Right ventricle myocardium superior (tissue), 1 donor: ENCODE results near the gene KITLG. TPM values are rescaled to one million over a fixed set of nuclear protein-coding genes. Genes with fewer than 3 reads are reported as not detected.

Source experiments
- ATAC-seq: fragments of 200-7000 bp; cut with Tn5 transposase; one replicate; pipeline ENCODE4 v1.9.1; 2020; ENCODE audit warnings: mild to moderate bottlenecking; ENCODE audit not compliant: poor library complexity
- DNase-seq: peaks from one replicate; pipeline ENCODE4 v3.0.0-alpha.2; 2020
- intact Hi-C: fragments of 100-400 bp; cut with DNase I; formaldehyde crosslinking; loops from one replicate; pipeline ENCODE4 v1.11.2; 2022
- total RNA-seq: library from RNA; stranded (reverse); fragmentation: NEBNext Ultra II Directional; extraction: Animal tissue kit (Norgen Biotek cat#: 25700); gene quantifications from one replicate; pipeline ENCODE4 v1.2.1, GENCODE V29; 2021
- donor health status: DM: no; HTN: yes; CAD: no; lungs with severe emphysema.

Gene KITLG
- total RNA-seq, 1 donor from 2014 or later, result 10.1 TPM

DNA sequence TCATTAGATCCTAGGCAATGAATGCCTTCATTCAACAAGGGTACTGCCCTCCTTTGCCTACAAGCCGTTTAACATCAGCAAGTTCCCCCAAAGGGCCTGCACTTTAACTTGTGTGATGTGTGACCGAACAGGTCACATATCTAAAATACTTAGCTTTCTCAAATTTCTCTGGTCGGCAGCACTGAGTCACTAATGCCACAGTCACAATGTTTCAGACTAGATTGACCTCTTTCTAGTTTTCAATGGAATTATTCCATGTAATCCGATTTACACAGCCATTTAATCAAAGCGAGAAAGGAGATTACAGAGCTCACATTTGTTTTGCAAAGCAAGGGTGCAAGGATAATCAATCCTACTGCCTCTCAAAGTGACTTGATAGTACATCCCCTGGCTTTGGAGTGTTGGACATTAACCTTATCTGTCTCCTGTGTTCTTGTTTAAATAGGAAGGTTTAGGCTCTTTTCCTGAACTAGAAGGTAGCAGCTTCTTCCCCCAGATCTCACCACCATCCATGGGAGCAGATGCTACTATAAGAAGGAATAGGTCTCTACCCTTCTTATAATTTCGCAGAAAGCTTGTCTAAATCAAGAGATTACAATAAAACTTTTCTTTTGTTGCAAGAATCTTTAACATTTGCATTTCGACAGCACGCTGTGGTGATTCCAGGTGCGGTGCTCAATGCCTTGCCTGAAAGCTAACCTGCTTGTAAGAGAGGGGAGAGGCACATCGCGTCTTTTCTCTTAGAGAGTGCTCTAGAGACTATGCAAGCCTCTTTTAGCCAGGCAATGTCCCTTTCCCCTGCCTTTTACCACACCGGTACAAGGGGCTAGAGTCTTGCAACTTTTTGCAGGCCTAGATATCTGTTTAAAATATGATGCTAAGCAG, 1.8 kb downstream of the KITLG start:
- no peak for ATAC-seq
- intact Hi-C loops, result loop anchor here (5.0 kb wide), 1 partner anchor 161 kb away; no protein-coding TSS in a partner anchor
- DNase-seq, result no peak

DNA sequence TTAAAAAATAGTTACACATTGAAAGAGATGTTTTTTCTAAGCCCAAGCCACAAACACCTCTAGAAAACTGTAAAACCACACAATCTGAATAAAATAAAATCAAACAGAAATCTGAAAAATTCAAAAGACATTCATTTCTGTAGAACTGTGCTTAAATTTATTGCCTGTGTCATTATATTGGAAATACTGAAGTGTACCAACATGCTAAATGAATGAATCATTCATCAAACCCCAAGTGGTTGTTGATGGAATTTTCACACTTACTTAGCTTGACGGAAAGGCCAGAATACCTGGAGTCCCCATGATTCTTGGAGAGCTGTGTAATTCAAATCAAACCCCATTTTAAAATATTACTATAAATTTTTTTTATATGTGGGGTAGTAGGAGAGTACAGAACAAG, 2.7 kb downstream of the KITLG start:
- intact Hi-C loops, result loop anchor here (5.0 kb wide), 1 partner anchor 160 kb away; no protein-coding TSS in a partner anchor
- DNase-seq (no peak), ATAC-seq (no peak)

DNA sequence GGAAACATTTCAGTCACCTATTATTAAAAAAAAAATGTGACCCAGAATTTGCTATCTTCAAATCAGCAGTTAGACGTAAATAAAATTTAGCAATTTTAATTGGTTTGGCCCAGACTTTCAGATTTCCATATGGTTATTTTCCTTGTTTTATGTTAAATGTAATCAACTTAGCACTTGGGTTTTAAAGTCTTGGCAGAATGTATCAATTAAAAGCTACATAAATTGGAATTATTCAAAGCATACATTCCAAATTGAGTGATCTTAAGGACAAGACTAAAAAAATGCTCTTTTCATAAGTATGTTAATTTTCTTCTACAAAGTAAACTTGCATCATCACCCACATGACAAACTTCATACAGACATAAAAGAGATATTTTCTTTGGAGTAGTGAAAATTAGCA, 3.4 kb downstream of the KITLG start:
- no peak for ATAC-seq

DNA sequence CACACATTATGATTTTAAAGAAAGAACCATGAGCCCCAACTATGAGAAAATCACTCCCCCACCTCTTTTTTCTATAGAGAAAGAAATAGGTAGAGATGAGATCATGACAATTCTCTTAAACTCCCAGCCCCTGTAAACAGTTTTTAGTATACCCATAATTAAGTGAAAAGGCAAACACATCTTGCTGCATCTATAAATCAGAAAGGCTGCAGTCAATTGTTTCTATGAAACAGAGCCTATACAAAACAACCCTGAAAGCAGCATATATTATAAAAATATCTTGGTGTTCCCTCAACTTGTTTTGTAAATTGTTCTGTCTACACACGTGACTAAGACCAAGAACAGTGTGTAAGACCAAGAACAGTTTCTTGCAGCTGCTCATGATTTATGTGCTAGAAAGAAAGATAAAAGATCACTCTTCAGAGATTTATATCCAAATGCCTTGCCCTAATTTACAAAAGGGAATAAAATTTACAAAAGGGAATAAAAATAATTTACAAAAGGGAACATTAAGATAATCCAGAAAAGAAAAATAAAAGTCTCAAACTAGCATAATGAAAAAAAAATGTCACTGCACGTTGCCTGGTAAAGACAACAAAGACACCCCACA, 4.8 kb downstream of the KITLG start:
- no peak for DNase-seq
- no peak for ATAC-seq
- intact Hi-C loops, result loop anchor here (5.0 kb wide), 1 partner anchor 158 kb away; no protein-coding TSS in a partner anchor

More for the DNA sequence above, 3.4 kb downstream of the KITLG start:
- no peak for DNase-seq
- intact Hi-C loops, result loop anchor here (5.0 kb wide), 1 partner anchor 160 kb away; no protein-coding TSS in a partner anchor

DNA sequence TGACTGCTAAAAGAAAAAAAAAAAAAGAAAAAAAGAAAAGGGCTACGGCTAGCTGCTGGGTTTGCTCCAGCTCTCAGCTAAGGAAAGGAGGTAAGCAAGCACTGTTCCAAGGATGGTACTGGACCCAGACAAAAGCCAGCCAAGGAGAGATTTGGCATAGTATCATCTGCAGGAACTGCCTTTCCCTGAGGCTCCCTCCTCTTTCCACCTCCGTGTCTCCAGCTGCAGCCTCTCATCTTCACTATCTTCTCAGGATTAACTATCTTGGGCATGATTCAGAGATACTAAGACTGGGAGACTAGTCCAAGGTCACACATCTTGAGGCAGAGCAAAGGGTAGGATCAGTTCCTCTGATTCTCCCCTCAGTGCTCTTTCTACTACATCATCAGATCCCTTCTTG, 6.0 kb downstream of the KITLG start:
- intact Hi-C loops, result no loop called here
- DNase-seq (no peak), ATAC-seq (no peak)

DNA sequence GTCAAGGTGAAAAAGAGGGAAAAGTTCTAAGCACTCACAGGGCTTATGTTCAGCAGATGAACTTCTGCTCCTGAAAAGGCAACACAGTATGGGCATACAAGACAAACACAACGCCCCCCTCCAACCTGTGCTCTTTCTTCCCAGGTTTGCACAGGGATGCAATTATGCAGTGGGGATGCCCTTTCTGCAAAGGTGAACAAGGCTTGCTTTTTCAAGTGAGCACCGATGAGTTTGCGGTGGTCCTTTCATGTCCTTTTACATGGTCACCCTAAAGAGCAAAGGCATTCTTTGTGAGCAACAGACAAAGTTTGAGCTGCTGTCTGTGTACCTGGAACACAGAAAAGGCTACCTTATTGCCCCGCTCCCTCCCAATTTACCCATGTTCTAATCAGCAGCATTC, 6.7 kb downstream of the KITLG start:
- ATAC-seq (no peak), DNase-seq (no peak)
- intact Hi-C loops, result no loop called here

DNA sequence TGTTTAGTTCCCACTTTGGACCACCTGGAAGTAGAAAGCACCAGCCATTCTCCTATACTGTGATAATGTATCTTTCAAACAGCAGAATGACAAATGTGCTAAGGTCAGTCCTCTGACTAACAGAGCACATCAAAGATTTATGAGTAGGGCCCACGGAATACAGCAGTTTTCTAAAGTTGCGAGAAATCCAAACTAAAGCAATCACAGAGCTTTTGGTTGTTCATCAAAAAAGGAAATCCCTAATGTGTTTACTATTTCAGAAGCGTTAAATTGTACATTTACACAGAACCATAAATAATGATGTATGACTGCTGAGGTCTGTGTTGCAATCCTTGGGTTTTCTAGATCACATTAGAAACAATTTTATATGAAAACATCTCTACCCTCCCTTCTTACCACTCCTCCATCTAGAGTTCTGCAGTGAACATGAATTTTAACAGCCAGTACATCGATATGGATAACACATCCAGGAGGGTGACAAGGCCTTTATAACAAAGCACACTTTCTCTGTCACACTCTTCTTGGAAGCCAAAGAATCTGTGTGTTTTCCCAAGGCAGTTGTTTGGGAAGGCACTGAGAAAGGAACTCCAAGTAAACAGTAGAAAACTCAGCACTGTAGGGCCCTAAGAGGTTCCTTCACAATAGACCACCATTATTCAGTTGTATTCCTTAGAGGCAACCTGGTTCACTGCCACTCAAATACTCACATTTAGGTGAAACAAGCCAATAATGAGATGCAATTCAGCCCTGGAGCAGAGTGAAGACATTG, 7.3 kb downstream of the KITLG start:
- no peak for ATAC-seq
- DNase-seq, result no peak
- intact Hi-C loops, result no loop called here

DNA sequence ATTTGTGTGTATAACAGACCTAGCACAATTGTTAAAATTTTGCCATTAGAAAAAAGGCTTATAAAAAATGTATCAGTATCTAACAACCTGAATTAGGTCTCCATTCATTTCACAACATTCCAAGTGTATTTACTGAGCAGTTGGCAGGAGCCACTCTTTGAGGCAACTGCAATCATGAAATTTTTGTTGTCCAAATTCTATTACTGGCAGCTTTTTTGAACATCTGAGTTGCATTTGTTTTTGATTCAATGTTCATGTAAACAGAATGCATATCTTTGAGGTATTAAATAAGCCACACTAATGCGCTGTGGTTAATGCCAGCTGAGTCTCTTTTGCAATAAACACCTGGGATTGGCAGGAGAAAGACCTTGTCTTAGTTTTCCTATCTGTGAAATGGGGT, 8.7 kb downstream of the KITLG start:
- intact Hi-C loops, result no loop called here
- no peak for DNase-seq

DNA sequence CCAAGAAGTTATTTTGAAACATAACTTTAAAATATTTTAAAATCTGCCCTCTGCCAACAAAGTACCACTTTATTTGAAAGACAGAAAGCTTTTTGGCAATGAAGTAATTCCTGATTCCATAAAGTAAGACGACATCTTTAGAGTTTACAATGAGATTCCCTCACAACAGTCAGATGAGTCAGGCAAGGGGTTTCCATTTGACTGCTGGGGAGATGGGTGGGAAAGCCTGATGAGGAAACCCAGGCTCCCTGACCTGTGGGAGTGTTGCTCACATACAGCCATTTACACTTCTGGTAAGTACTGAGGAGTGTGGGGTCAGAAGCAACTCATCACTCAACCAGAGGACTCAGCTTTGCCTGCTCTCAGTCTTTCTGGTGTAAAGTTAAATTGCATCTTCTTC, 10.2 kb downstream of the KITLG start:
- ATAC-seq (no peak), DNase-seq (no peak)
- intact Hi-C loops, result no loop called here

More for the DNA sequence above, 8.7 kb downstream of the KITLG start:
- ATAC-seq, result no peak

DNA sequence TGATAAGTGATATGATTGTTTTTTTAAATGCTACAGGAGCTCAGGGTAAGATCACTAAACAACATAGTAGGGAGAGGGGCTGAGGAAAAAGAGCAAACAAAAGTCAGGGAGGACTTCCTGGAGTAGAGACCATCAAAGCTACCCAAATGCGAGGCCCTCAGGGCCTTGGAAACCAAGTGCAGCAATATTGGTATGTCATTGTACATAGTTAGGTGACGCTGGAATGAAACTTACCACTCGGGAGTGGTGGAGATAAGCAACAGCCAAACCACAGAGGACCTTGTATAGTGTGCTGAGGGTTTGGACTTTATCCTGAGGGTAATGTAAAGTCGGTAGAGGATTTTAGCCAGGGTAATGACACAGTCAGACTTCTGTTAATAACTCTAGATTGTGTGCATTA, 13.8 kb downstream of the KITLG start:
- ATAC-seq (no peak), DNase-seq (no peak)
- intact Hi-C loops, result no loop called here

DNA sequence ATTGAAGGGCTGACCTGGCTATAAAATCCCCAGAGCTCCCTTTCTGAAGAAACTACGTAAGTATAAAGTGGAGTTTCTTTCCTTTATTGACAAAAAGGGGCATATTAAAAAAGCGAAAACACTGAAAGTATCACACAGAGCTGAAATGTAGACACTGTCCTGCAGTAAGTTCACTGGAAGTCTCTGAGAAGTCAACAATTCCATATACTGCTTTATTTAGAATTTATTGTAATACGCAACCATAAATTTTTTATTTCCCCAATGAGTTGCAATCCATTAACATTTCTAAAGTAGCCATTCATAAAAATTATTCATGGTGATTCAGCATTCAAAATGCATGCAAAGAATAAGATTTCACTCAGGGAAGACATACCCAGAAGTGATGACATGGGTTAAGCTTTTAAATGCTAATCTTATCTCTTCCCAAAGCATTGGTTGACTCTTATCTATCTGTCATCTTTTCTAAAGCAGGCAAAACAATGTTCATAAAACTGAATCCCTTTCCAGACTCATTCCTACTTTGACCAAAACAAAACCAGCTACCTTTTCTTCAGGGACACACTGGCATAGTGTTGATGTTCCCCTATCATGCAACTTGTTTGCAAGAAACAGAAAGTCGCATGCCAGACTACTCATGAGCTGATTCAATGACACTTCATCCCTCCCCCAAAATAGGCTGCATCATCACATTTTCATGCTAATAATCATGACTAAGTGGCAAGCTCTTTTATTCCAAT, 17.3 kb downstream of the KITLG start:
- intact Hi-C loops, result no loop called here
- DNase-seq (no peak), ATAC-seq (no peak)

DNA sequence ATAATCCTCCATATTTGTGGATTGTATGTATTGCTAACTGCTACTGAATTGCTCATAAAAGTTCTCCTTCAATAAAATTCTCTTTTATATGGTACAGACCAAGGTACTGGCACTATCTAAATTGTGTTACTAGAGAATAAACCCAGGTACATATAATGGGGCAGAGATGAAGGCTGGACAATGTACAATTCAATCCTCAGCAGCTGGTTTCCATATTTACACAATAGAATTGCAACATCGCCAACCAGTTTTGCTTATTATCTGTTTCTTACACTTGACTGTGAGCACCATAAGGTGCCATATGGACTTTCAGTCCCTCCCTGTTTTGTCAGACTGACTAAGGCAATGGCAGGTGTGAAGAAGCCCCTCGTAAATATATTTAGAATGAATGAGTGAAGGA, 18.1 kb downstream of the KITLG start:
- ATAC-seq, result no peak
- DNase-seq, result no peak
- intact Hi-C loops, result no loop called here

DNA sequence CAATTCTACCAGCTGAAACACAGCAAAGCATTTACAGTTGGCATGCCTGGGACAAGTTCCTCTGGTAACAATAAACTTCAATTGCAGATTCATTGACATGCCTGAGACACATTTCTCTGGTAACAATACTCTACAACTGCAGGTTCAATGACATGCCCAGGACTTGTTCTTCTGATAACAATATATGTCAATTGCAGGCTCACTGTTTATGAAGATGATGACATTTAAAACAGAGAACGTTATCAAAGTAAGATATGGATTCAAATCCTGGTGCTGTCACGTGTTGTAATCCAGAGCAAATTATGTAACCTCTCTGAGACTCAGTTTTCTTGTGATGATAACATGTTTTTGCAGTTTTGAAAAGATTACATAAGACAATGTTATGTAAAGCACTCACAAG, 20.5 kb downstream of the KITLG start:
- ATAC-seq, result no peak
- DNase-seq, result no peak
- intact Hi-C loops, result no loop called here

DNA sequence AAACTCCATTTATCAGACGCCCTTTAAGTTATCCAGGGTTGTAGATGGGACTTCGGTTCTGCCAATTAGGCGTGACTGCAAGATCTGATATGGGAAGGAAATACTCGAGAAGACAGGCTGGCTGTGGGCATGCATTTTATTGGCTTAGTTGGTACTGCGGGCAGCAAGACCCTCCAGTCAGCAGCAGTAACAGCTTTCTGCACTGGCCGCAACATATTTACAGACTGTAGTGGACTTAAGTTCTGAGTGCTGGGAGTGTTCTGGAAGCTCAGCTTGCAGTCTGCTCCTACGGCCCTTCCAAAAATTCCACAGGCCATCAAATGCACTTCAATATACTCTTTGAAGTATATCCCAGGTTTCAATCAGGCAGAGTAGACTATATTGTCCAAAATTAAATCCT, 21.1 kb downstream of the KITLG start:
- ATAC-seq, result no peak
- DNase-seq, result no peak
- intact Hi-C loops, result no loop called here

DNA sequence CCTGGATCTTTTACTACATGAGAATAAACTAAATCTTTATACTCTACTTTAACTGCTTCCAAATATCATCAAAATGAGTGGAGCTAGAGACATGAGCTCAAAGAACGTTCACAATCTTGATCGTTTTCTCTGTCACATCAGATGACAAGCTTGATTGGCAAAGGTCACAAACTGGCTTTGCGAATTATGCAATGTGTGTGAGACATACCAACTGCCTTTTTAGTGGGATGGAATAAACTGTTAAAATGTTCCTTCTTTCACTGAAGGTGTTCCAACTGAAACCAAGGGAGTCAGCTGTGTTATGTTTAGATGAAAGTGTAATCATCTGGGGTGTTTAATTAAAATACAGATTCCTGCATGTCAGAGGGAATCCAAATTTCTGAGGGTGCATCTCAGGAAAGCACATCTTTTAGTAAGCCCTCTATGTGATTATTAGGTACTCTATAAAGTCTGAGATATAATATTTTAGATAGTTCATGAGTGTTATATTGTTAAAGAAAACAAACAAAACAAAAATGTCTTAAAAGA, 21.9 kb downstream of the KITLG start:
- no peak for DNase-seq

DNA sequence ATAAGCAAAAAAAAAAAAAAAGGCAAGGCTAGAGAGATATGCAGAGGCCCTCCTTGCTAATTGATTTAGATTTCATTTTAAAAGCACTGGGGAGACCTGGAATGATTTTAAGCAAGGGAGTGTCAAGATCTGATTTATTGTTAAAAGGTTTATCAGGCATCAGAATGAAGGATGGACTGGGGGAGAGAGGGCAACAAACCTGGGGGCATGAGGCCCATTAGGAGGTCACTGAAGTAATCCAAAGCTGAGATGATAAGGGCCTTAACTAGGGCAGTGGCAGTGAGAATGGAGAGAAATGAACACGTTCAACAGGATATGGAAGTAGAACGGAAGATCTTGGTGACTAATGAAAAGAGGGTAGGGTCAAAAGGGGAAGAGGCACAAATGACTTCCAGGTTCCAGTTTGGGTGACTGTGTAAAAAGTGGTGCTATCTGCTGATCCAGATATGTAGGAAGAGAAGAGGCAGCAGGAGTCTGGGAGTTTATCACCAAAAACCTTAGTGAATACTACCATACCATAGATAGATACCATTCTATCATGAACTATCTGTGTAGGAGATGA, 24.0 kb downstream of the KITLG start:
- DNase-seq, result no peak
- intact Hi-C loops, result no loop called here
- no peak for ATAC-seq

More for the DNA sequence above, 21.9 kb downstream of the KITLG start:
- intact Hi-C loops, result no loop called here
- no peak for ATAC-seq

DNA sequence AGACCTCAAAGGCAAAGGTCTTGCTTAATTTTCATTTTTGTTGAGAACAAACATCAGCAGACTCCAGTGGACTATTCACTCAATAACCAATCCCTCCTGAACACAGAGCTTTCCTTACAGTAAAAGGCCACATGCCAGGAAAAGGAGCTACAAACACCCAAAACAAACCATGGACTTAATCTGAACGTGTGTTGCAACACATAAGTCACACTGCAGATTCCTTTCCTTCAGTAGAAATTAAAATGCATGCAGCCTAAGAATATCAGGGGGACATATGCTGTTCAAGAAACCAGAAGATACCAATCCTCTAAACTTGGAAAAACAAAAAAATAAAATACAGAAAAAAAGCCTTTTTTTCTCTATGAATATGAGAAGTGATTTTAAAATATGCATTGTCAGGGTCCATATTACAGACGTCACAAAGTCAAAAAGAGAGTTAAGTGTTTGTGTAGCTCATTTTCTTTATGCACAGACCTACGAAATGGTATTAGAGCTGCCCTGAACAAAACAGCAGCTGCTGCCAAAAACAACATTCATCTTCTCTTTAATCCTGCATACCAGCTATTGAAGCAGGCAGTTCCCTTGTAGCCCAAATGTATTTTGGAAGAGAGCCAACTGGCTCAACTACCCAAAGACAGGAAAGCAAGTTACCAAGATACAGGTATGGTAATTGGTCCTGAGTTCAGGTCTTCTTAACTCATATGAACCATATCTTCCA, 26.2 kb downstream of the KITLG start:
- no peak for DNase-seq
- ATAC-seq, result peak; percentile 88
- intact Hi-C loops, result no loop called here
